Measurements from ENCODE around the gene MRGPRF.

DNA sequence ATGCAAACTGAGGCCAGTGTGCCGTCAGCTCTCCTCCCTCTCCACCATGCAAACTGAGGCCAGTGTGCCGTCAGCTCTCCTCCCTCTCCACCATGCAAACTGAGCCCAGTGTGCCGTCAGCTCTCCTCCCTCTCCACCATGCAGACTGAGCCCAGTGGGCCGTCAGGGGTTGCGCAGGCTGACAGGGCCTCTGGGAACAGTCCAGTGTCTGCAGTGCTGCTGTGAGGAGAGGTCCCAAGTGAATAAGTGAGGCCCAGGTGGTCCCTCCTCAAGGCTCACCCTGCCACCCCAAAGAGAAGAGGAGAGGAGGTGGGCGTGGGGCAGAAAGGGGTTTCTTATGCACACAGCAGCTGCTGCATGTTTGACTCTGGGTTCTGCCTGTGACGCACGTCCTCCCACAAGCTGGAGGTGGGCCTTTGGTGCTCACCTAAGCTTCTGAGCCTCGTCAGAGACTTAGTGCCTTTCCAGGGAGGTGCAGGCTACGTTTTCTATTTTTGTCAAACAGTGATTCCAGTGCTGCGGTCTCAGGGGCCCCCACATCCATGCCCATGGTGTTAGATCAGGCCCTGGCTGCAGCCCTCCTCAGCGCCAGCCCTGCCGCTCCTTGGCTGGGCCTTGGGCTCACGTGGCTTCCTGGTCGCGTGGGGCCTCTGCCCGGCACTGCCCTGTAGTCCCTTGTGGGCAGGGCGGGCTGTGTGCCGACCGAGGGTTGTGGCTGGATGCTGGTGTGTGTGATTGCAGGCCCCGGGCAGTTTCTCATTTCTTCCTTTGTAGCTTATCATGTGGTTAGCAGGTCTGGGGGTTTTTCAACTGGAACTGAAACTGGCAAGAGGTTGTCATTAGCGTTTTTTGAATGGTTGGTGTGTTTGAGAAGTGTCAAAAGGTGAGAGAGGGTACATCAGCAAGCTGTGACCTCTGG lies 42.8 kb upstream of the MRGPRF start:
- TF ChIP-seq, protein P1, sequence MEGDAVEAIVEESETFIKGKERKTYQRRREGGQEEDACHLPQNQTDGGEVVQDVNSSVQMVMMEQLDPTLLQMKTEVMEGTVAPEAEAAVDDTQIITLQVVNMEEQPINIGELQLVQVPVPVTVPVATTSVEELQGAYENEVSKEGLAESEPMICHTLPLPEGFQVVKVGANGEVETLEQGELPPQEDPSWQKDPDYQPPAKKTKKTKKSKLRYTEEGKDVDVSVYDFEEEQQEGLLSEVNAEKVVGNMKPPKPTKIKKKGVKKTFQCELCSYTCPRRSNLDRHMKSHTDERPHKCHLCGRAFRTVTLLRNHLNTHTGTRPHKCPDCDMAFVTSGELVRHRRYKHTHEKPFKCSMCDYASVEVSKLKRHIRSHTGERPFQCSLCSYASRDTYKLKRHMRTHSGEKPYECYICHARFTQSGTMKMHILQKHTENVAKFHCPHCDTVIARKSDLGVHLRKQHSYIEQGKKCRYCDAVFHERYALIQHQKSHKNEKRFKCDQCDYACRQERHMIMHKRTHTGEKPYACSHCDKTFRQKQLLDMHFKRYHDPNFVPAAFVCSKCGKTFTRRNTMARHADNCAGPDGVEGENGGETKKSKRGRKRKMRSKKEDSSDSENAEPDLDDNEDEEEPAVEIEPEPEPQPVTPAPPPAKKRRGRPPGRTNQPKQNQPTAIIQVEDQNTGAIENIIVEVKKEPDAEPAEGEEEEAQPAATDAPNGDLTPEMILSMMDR (tag by site-specific recombination; IDR thresholded peaks at IDR 0.05), result no peak
- TF ChIP-seq ZBTB7A (tag by site-specific recombination; IDR thresholded peaks at IDR 0.05; ENCODE audit: low read depth) (no peak), ZNF549 (tag by site-specific recombination; IDR thresholded peaks at IDR 0.05) (no peak)
- TF ChIP-seq, protein P2, sequence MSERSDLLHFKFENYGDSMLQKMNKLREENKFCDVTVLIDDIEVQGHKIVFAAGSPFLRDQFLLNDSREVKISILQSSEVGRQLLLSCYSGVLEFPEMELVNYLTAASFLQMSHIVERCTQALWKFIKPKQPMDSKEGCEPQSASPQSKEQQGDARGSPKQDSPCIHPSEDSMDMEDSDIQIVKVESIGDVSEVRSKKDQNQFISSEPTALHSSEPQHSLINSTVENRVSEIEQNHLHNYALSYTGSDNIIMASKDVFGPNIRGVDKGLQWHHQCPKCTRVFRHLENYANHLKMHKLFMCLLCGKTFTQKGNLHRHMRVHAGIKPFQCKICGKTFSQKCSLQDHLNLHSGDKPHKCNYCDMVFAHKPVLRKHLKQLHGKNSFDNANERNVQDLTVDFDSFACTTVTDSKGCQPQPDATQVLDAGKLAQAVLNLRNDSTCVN (tag by site-specific recombination; optimal IDR thresholded peaks at IDR 0.05), result no peak
